GM19238 (cell line): ENCODE results near the gene IFITM10.

Source experiments
- DNase-seq: peaks from one replicate; pipeline ENCODE4 v3.0.0; 2011; ENCODE audit warnings: low spot score; ENCODE audit not compliant: insufficient read length

The IFITM10 gene

DNA sequence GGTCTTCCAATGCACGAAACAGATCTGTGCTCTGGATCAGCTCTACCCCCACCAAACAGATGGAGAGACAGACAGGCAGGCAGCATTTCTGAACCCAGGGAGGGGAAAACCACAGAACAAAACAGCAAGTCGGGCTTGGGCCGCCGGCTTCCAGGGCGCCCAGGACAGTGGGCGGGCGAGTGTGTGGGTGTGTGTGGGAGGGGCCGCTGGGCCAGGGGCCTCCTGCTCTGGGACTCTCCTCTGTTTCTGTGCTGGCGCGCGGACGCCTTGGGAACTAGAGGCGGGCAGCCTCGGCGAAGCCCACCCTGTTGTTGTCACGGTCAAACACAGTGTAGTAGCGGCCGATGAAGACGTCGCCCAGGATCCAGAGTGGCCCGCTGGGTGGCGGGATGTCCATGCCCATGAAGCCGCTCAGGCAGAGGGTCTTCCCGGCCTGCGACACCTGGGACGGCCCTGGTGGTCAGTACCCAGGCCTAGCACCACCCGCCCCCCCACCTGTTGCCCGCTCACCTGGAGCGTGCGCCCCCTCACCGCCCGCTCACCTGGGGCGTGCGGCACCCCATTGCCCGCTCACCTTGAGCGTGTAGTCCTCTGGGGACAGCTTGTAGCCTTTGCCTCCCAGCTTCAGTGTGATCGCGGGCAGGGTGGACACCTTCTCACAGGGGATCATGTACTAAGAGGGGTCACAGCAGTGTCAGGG is 3.0 kb upstream of the IFITM10 start:
- DNase-seq = no peak

DNA sequence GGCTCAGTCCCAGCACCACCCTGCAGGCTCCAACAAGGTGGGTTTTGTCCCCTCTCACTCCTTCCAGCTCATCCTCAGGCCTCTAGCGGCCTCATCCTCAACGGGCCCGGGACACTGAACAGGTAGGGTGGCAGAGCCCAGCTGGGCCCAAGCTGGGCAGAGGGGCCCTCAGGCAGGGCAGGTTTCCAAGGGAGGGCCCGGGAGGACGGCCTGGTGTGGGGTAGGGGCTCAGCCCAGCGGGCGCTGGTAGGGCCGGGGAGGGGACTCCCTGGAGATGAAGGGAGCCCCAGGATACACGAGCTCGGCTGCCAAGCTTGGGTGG is 2.5 kb upstream of the IFITM10 start:
- no peak for DNase-seq

DNA sequence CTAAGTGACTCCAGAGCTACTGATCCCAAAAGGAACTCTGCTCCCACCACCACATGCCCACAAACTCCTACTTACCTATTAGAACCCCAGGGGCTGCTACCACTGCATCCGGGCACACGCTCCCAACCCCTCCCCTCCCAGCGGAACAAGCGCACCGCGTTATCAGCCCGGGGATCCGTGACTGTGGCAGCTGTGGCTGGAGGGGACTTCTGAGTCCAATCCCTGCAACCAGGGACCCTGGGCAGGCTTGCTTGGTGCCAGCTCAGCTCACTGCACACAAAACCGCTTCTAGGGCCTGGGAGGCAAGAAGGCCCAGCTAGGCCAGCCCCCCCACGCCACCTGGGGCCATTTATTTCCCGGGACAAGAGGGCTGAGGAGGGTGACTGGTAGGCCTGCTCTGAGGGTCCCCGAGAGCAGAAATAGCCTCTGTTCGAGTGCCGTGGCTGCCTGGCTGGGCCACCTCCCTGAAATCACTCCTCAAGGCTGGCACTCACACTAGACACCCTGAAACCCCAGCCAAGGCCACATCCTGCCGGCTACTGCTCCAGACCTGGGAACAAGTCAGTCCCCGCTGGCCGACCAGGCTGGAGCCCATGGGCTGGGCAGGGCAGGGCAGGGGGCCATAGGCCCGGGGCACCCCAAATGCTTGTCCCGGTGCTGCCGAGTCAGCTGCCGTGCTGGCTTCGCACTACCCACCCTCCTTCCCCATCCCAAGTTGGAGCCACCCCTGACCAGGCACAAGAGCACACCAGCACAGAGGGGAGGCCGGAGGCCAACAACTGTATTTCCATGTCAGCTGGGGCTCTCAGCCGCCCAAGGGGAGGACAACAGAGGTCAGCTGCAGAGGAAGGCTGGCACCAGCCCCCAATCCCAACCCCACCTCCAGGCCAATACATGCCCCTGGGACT is 1.9 kb upstream of the IFITM10 start:
- no peak for DNase-seq

DNA sequence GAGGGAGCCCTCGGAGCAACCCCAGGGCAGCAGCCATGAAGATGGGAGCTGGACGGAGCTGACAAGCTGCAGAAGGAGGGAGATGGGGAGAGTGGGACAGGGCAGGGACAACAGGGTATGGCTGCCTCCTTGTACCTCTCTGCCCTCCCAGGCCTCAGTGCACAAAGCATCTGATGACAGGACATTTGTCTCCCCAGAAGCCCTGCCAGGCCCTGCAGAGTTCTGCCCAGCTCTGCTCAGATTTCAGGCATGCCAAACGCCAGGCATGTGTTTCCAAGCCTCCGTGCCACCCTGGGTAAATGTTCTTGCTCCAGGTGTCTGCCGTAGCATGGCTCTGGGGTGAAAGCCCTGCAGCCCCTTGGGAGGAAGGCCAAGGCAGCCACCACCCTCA is 1.1 kb upstream of the IFITM10 start:
- DNase-seq = no peak

DNA sequence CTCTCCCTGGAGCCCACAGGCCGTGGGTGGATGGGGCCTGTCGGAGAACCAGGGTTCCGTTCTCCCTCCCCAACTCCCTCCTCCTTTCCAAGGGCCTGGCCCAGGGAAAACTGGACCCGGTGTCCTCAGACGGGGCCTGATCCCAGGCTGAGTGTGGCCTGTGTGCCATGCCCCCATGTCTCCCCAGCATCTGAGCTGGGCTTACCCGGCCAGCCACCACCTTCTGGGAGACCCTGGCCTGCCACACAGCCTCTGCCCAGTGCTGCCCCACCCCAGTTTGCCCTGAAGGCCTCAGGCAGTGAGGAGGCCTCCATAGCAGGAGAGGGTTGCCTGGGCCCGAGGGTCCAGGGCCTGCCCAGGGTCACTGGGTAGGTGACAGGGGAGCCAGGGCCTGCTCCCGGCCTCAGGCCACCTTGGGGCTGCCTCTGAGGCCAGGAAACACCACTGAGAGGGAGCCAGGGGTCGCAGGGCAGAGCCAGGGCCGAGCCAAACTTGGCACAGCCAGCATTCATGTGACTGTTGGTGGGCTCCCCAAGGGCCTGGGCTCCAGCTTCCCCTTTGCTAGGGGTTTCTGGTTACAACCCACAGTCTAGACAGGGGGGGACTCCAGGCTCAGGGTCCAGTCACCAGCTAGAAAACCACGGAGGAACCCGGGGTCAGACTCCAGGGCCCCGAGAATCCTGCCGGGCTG is 590 bp upstream of the IFITM10 start:
- no peak for DNase-seq

DNA sequence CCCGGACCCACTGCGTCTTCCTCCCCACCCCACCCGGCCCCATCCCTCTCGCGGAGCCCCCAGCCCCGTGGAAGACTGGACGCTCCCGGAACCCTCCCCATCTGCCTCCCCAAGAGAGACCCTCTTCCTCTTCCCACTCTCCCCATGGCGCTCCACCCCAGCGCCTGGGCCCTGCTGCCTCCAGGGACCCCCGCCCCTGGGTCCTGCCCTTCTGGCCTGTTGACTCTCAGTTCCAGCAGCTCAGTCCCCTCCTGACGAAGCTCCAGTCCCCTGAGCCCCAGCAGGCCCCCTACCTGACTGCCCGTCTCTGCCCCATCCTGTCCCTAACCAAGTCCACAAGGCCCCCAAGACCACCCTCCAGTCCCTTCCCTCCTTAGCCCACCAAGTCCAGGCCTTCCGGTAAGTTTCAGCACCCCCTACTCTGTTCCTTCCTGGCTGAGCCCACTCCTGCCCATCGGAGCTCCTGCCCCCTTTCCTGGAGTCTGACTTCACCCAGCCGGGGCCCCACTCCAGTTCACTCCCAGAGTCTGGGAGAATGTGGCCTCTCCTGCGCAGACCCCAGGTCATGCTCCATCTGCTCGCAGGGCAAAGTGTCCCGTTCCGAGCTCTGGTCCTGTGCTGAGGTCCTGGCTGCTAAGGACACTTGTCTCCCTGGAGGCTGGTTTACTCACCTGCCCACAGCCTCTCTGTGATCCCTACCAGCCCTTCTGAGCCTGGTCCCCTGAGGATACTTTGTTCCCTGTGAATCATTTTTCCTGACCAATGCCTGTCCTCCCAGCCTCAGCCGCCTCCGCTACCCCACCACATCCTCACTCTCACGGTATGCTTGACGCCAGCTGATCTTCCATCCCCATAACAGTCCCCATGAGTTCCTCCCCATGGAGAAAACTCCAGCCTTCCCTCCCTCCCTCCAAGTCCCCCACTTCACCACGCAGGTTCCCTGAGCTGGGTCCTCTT is 722 bp downstream of the IFITM10 start:
- no peak for DNase-seq

DNA sequence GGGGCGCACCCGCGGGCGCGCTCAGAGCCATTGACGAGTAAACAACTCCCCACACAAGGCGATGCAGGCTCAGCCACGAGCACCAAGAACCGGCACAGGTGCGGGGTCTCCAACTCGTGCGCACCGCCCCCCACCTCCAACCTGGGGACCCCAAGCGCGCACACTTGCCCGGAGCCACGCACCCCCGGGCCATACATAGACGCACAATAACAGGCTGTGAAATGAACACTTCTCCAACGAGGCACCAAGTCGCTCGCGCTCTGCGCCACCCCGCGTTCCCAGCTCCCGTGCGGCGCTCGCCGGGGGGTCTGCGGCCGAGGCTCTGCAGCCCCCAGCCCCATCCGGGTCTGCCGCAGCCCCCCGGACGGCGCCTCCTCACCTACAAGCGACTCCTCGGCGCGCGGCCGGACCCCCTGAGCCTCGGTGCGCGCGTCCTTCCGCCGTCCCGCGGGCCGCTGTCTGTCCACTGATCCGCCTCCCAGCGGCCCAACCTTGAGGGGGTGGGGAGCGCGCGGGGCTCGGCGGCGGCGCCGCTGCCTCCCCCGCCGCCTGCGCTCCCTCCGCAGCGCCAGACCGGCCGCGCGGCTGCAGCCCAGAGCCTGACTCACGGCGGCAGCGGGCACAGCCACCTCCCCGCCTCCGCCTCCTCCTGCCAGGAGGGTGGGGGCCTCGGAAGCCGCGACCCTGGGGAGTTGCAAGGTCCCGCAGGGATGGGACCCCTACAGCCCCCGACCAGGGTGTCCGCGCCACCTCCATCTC is 1.6 kb downstream of the IFITM10 start:
- no peak for DNase-seq

DNA sequence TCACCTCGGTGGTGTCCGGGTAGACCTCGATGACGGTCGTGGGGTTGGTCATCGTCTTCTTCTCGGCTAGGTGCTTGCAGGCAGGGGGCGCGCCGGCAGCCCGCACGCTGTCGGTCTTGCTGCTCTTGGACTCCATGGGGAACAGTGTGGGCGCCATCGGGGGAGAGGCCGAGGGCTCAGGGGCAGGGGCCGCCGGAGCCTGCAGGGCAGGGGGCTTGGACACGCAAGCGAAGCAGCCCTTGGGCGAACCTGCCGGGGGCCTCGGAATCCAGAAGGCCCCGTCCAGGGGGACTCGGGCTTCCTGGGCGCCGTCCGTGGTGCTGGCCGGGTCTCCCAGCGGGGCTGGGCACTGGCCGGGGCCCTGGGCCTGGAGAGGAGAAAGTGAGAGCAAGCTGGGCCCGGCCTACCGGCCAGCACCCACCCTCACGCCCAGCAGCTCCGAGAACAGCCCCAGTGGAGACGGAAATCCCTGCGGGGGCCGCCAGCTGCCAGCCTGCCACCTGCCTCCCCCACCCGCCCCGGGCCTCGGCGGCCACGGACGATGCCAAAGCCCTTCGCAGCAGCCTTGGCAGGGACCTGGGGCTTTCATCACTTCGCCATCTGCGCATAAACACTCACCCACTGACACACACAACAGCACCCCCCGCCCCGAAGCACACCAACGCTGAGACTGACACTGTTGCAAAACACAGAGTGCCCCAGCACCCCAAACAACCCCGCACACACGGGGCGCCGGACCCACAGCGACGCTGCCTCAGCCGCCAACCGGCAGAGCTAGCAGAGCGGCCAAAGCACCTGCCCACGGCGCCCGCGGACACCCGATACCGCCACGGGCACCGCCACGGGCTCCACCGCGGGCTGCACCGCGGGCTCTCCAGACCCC is 2.4 kb downstream of the IFITM10 start:
- no peak for DNase-seq

DNA sequence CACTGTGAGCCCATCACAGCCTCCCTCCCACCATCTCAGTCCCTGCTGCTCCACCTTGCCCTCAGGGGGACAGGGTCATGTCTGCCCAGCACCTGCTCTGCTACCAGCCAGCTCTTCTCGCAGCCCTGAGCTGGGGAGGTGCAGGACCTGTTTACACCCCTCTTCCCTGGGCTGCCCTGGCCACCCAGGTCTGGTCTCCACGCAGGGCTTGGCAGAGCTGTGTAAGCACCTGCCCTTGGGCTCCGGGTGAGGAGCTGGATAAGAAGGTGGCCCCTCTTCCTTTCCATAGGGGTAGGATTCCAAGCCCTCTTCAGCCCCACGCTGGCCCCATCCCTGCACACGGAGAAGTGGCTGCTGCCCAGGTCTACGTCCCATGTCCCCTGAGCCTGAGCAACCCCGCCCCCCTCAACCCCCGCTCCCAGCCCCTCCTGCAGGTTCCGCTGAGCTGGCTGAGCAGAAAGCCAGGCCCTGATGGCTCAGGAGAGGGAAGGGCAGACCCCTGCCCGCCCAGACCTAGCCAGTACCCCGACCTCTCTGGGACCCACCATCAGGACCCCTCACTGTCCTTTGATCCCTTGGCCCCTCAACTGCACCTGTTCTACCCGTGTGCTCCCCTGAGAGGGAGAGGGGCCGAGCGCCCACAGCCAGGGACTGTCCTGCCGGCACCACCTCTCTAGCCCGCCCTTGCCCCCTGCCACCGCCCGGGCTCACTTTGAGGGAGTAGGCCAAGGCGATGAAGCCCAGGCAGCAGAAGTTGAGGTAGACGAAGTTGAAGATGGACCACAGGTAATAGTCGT is 3.2 kb downstream of the IFITM10 start:
- DNase-seq = no peak

DNA sequence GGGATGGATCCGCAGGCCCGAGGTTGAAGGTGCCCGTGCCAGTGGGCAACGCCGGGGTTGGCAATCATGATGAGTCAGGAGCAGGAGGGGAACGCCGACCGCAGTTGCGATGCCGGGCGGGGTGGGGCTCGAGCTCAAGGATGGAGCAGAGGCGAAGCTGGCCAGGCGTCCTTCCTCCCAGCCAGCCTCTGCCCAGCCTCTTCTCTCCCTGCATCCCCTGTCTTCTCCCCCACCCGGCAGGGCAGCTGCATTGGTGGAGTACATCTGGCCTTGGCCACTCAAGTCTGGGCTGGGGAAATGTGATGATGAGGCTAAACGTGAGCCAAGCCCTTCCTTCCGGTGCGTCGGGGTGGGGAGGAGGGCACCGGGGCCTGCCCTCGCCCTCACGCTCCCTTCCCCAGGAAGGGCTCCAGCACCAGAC is 3.9 kb downstream of the IFITM10 start:
- no peak for DNase-seq

DNA sequence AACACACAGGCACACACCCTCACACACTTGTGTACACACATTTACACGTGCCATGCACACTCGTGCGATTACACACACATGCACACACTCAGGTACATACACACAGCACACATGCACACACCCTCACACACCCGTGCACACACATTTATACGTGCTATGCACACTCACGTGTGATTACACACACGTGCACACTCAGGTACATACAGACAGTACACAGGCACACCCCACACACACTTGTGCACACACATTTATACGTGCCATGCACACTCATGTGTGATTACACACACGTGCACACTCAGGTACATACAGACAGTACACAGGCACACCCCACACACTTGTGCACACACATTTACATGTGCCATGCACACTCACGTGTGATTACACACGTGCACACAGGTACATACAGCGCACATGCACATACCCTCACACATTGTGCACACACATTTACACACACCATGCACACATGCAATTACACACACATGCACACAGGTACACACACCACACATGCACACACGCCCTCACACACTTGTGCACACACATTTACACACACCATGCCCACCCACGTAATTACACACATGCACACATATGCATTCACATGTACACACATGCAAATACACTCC is 4.6 kb downstream of the IFITM10 start:
- DNase-seq = no peak

DNA sequence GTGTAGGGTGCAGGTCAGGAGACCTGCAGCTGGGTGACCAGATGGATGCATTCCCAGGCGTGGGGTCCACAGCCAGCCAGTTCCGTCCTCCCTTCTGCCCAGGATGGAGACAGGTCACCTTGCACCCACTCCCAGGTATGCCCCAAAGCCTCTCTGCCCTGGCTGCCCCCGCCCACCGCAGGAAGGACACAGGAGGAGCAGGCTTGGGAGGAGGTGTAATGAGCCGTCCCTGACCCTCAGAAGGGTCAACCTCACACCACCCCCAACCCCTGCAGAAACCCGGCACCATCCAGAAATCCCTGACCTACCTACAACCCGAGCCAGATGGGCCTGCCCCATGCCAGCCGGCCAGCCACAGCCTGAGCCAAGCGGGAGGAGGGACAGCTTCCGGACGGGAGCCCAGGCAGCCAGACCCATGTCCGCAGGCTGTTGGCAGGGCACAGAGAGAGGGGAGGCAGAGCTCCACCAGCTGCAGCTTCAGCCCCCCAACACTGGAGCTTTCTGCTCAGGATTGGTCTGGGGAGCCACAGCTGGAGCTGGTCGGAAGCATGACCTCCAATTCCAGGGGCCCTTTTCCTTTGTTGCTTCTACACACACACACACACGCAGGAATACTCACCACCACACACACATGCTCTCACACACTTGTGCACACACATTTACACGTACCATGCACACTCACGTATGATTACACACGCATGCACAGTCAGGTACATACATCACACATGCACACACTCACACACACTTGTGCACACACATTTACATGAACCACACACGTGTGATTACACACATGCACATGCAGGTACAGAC is 5.3 kb downstream of the IFITM10 start:
- DNase-seq = no peak

DNA sequence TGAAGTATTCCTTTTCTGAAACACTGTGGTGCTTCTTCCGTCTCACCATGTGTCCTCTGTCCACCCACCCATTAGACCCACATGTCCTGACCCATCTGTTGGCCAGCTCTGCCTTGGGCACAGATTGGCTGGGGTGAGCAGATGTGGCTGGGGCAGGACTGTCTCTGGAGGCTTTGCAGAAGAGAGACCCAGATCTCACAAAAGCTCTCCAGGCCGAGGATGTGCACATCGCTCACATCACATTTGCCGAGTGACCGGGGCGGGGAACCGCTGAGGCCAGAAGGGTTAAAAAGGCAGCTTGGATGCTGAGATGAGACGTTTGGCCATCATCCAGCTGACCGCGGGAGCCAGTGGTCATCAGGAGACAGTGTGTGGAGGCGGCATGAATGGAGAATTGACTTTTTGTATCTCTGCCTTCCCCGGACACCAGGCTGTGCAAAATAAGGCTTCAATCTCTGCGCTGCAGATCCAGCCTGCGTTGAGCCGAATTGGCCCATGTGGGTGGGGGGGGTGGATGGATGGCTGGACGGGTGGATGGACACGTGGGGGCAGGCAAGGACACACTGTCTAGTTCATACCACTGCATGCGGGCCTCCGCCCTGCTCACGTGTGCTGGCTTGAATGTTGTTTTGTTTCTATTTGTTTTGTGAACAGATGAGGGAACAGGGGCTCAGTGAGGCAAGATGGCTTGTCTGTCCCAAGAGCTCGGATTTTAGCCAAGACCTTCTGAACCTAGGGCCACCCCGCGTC is 6.1 kb downstream of the IFITM10 start:
- DNase-seq = no peak

DNA sequence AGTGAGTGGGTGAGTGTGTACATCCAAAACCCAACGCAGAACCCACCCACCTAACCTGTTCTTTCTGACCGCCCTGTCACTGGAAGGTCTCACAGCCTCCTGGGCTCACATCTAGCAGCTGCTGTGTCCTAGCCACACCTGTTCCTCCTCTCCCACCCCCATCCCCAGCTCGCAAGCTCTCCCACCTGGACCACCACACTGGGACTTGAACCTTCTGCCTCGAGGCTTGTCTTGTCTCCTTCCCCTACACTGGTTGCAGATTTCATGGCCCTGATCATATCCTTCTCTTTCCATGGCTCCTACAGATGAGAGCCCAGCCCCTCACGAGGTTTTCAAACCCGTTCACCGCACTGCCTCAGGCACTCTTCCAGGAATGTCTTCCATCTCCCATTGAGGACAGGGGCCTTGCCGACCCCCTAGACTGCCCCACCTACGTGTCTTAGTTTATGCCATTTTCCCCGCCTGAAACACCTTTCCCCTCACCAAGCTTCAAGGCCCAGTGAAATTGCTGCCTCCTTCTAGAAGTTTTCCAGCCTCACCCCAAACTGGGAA is 6.7 kb downstream of the IFITM10 start:
- DNase-seq = no peak

DNA sequence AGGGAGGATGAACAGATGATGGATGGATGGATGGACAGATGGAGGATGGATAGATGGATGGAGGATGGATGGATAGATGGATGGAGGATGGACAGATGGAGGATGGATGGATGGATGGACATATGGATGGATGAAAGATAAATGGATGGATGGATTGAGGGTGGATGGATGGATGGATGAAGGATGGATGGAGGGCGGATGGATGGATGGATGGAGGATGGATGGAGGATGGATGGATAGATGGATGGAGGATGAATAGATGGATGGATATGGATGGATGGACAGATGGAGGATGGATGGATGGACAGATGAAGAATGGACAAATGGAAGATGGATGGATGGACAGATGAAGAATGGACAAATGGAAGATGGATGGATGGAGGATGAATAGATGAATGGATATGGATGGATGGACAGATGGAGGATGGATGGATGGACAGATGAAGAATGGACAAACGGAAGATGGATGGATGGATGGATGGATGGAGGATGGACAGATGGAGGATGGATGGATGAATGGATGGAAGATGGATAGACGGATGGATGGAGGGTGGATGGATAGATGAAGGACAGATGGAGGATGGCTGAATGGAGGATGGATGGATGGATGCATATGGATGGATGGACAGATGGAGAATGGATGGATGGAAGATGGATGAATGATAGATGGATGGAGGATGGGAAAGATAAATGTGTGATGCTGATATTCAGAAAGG is 7.4 kb downstream of the IFITM10 start:
- DNase-seq = no peak

DNA sequence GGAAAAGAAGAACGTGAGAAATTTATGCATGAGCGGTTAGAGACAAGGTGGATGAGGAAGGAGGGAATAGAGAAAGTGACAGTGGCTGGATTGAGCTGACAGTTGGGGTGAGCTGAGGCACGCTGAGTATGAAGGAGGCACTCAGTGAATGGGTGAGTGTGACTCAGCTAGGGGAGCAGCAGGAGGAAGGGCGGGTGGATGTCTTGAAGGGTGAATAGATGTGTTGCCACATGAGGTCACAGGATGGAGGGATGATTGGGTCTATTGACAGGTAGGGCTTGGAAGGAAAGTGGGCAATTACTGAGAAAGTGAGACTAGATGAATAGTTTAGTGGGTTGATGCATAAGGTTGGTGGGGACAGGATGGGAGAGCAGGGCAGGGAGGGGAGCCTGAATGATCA is 8.0 kb downstream of the IFITM10 start:
- DNase-seq = no peak
